Stimulated activated CD4-positive, alpha-beta T cell treated with anti-CD3 and anti-CD28 coated beads, Interleukin-4, amount 100 ng/mL, for 4 hours (primary cell): Measurements from ENCODE around the gene CNTNAP2.

Experiments used
- DNase-seq, 2 experiments: peaks; one replicate each; pipeline ENCODE4 v3.0.0-alpha.2; 2020

CNTNAP2 gene

GRCh38 chr7:148187471-148187870, 2070.9 kb downstream of the CNTNAP2 start:
- DNase-seq = no peak

GRCh38 chr7:148191391-148192065, 2074.9 kb downstream of the CNTNAP2 start:
- no peak for DNase-seq

GRCh38 chr7:148192491-148192890, 2075.9 kb downstream of the CNTNAP2 start:
- no peak for DNase-seq

DNA sequence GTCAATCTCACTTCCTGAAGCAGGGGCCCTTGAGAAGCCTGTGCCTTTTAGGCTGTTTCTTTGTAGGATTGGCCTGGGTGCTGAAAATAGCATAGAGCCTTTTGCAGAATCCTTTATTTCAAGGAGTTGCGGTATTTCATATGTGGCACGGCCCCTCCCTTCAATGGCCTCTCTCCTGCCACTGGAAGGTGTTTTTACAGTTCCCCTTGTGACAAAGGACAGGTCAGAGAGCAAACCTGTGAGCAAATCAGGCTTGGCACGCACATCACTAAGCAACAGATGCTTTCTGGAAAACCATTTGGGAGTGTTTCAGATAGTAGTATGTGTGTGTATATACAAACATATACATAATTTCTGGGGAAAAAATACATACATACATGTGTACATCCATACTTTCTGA, 2085.4 kb downstream of the CNTNAP2 start:
- no peak for DNase-seq

- no peak for DNase-seq
Measured at GRCh38 chr7:148204639-148205304, 2088.2 kb downstream of the CNTNAP2 start.

DNA sequence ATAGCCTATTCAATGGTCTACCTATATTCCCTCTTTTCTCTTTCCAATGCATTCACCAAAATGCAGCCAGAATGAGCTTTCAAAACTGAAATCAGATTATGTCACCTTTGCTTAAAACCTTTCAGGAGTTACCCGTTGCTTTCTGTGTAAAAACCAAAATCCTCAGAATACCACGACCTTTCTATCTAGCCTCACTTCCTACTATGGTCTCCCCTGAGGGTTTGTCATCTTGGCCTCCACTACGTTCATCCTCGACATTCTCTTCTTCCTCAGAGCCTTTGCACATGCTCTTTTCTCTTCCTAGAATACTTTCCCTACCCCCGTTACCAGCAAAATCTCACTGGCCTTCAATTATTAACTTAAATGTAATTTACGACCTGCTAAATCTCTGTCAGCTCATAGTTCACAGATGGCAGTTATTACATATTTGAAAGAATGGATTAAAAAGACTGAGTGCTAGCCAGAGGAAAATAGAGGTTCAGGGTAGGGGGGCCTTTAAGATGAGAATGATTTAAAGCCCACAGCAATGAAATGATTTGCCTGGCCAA, 2093.1 kb downstream of the CNTNAP2 start:
- no peak for DNase-seq

- DNase-seq = no peak
Measured at GRCh38 chr7:148210804-148211325, 2094.3 kb downstream of the CNTNAP2 start.

DNA sequence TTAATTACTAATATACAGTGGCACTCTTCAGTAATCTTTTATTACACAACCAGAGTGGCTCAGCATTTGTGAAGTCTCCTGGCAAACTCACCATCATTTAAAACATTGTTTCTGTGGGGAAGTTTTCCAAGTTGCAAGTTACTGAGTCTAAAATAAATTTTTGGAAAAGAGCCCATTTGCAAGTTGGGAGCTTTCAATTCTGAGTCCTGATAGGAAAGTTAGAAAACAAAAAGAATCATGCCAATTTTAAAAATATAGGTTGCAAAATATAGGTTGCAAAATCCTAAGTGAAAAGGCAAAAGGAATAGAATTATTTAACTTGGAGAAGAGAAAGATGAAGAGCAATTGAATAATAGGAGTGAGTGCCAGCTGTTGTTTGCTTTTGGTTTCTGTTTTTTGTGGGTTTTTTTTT, 2095.1 kb downstream of the CNTNAP2 start:
- DNase-seq = no peak

DNA sequence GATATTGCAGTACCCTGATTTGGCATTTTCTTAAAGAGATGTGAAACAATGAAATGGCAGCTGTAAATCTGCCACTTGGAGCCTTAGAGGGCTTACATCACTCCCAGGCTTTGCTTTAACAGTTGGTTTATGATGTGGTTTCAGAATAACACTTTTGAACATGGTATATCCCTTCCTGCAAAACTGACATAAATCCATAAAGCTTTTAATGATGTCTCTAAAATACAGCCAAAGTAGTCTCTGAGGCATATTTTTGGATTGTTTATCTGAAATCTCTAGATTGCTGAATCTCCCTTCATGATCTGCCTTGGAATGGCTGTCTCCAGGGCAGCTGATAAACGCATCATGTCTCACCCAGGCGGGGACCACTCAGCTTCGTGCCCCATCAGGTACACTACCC, 2096.1 kb downstream of the CNTNAP2 start:
- DNase-seq = no peak

DNA sequence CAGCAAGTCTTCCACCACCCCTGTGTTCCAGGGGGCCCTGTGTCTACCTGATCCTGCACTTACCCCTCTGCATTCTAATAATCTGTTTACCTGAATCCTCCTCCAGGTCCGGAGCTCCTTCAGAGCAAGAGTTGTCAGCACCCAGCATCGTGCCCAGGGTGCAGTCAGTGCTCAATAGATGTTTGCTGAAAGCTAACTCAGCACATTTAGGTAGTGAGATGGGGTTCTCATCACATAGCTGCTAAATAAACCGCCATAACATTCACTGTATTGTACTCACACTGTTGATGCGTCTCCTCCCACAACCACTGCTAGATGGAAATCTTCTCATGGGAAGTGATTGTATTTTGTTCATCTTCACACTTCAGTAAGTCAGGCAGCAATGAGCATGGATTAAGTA, 2097.5 kb downstream of the CNTNAP2 start:
- no peak for DNase-seq

DNA sequence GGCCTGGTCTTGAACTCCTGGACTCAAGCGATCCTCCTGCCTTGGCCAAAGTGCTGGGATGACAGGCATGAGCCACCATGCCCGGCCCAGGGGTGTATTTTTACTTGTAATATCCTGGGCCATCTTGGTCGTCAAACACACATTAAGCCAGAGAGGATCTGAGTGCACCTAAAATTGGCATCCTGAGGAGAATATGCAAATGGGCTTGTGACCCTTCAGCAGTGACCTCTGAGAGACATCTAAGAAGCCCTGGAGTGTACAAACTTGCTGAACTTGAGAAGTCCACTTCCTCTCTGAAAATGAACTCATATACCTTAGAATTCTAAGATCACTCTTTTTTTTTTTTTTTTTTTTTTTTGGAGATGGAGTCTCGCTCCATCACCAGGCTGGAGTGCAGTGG, 2102.0 kb downstream of the CNTNAP2 start:
- no peak for DNase-seq

- DNase-seq = no peak
Measured at GRCh38 chr7:148222721-148223120, 2106.1 kb downstream of the CNTNAP2 start.

DNA sequence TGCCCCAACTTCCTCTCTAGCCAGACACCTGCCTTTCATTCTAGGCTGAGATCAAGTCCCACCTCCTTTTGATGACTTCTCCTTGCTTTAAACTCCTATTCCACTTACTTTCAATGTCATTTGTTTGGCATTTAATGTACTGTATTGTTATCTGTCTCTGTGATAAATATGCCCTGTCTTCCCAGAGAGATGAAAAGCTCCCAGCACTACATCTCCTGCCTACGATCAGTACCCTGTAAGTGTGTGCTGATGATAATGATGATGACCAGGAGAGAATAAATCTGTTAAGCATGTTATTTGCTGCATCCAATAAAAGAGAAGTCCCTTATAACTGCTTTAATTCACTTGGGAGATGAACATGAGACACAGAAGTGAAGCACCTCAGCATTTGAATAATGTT, 2106.6 kb downstream of the CNTNAP2 start:
- DNase-seq = no peak

- DNase-seq = no peak
Measured at GRCh38 chr7:148223738-148224137, 2107.1 kb downstream of the CNTNAP2 start.

DNA sequence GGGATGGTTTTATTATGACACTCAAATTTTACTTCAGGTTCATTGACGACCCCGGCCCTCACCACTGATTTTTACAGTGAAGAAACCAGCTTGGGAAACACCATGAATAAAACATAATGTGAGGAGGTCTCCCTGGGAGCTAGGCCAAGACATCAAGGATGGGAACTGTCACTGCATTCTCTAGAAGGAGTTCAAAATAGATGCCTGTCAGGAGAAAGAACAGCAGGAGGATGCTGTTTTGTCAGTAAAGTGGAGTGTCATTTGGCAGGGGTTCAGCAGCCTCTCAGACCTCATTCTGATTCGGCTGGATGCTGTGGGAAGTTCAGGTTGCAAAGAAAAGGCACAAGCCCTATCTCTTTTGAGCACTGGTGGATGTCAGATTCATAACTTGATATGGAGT, 2113.7 kb downstream of the CNTNAP2 start:
- no peak for DNase-seq

GRCh38 chr7:148230883-148231282, 2114.3 kb downstream of the CNTNAP2 start:
- no peak for DNase-seq

DNA sequence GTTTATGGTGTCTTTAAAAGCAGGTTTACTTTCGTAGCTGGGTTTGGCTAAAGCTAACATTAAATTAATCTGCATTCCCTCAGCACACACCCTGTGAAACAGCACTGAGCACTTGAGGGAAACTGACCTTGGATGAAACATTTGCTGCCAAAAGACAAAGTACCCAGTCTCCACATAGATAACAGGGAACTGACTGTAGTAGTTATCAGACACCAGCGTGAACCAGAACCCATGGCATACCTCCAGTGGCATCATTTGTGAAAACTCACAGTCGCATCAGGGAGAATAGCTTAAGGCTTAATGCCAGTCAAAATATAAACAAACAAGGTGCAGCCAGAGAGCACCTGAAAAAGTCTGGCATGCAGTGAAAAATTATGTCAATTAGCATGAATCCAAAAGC, 2116.2 kb downstream of the CNTNAP2 start:
- no peak for DNase-seq

- DNase-seq = no peak
Measured at GRCh38 chr7:148234715-148235114, 2118.1 kb downstream of the CNTNAP2 start.

GRCh38 chr7:148238761-148239325, 2122.2 kb downstream of the CNTNAP2 start:
- DNase-seq = no peak

GRCh38 chr7:148241700-148242293, 2125.2 kb downstream of the CNTNAP2 start:
- DNase-seq = no peak

GRCh38 chr7:148242294-148242821, 2125.8 kb downstream of the CNTNAP2 start:
- DNase-seq = no peak

DNA sequence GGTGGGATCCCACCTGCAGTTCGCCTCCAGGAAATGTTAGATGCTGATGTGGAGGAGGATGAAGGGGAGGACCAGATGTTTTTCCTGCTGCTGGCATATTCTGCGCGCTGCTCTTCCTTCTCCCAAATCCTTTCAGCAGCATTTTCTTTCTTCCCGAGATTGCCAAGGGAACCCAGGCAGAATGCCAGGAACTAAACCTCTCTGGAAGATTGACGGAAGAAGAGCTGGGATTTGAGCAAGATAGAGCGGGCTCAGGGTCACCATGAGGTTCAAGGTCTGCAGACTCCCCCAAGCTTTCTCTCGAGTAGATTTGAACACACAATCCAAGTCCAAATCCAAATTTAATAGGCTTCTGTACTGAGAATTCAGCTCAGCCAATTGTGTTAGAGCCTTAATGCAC, 2128.8 kb downstream of the CNTNAP2 start:
- DNase-seq = no peak

DNA sequence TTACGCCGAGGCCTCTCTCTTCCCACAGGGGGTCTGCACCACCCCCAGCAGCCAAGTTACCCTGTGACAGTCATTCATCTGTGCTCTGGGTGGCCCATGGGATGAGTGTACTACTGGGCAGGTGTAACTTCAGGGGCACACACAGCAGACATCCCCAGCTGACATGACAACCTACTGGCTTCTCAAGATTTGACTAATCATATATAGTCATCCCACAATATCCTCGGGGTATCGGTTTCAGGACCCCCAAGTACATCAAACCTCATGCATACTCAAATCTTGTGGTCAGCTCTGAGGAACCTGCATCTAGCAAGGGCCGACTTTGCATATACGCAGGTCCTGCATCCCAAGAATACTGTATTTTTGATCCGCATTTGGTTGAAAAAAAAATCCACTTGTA, 2137.0 kb downstream of the CNTNAP2 start:
- DNase-seq = no peak
